ENCODE data around the gene PWWP3B. TPM values are rescaled to one million over a fixed set of nuclear protein-coding genes. Genes with fewer than 3 reads are reported as not detected.
A peak's percentile ranks its signal among the peaks of the same experiment; 100 is the strongest.
"Not testable (repeated sequence)": the region's sequence is repeated elsewhere in the genome, so short reads cannot be mapped to it uniquely, and the experiment has no call there.

Gene PWWP3B
- total RNA-seq, result 1 to 10 TPM; 3.2 to 4.4 TPM
- long read RNA-seq, partial matches to known transcripts, result 1 of 1 reads
- long read RNA-seq, other reads (novel, unspliced or antisense), result 0 of 1 reads

DNA sequence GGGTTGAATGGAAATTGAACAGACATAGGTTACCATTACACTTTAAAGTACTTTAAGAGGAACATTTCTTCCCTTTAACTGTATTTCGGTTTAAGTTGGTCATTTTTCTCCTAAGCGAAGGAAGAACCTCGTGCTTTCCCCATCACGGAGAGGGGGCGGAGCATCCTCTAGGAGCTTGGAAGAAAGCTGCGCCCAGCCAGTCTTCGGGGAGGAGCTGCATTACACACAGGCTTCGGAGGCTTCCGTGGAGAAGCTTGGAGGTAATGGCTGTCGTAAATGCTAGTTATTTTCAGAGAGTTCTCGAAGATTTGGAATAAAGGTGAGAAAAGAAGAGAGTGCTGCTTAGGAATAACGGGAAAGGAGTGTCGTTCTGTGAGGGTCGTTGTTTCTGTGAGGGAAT, at the start of gene PWWP3B:
PWWP3B (plus strand) TSS at position 199 of the 400 bp plus-strand sequence. CDS start 37,128 bp downstream, outside the sequence.
- DNase-seq (peak; percentile 68), ATAC-seq (peak; percentile 47 to 91)
- intact Hi-C loops (cut with DNase I), result no loop called here

- intact Hi-C loops (cut with DNase I), result no loop called here
- DNase-seq (no peak), ATAC-seq (no peak)
Measured at GRCh38 chrX:106139048-106139447, 29.1 kb upstream of the PWWP3B start.

- ATAC-seq, result peak; percentile 61 to 85
- DNase-seq, result peak; percentile 60
- intact Hi-C loops (cut with DNase I), result no loop called here
Measured at GRCh38 chrX:106144755-106145639, 23.1 kb upstream of the PWWP3B start.

GRCh38 chrX:106150701-106151100, 17.4 kb upstream of the PWWP3B start:
- intact Hi-C loops (cut with DNase I), result no loop called here
- no peak for DNase-seq
- no peak for ATAC-seq

- DNase-seq, result no peak
- ATAC-seq, result no peak
- intact Hi-C loops (cut with DNase I), result no loop called here
Measured at GRCh38 chrX:106159861-106160282, 8.2 kb upstream of the PWWP3B start.

DNA sequence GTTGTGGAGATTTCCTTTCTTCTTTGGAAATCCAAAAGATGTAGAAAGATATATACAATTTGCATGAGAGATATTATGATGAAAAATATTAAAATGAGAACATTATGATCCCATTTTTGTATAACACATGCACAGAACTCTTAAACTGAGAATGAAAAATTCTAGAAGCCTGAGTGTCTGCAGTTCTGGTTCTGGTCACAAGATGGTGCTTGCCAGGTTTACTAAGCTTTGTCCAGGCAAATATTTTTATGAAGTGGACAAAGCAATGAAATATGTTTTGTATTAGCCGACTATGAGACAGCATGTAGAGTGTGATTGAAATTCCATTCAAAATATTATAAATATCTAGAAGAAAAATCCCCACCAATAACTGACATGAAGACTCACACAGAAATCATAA, 2.2 kb downstream of the PWWP3B start:
- ATAC-seq (no peak), DNase-seq (no peak)
- intact Hi-C loops (cut with DNase I), result loop anchor here in 1 of 2 donors (5.0 kb wide), 1 partner anchor 227 kb away; no protein-coding TSS in a partner anchor

GRCh38 chrX:106171293-106171820, 3.3 kb downstream of the PWWP3B start:
- DNase-seq (no peak), ATAC-seq (no peak)
- intact Hi-C loops (cut with DNase I), result loop anchor here in 1 of 2 donors (5.0 kb wide), 1 partner anchor 226 kb away; no protein-coding TSS in a partner anchor

GRCh38 chrX:106177106-106177981, 9.2 kb downstream of the PWWP3B start:
- intact Hi-C loops (cut with DNase I), result no loop called here
- peak; percentile 71 for DNase-seq
- peak; percentile 80 to 89 for ATAC-seq

GRCh38 chrX:106177982-106178321, 9.8 kb downstream of the PWWP3B start:
- DNase-seq, result no peak
- ATAC-seq, result no peak
- intact Hi-C loops (cut with DNase I), result no loop called here

GRCh38 chrX:106178826-106179225, 10.7 kb downstream of the PWWP3B start:
- no peak for DNase-seq
- intact Hi-C loops (cut with DNase I), result no loop called here
- no peak for ATAC-seq

DNA sequence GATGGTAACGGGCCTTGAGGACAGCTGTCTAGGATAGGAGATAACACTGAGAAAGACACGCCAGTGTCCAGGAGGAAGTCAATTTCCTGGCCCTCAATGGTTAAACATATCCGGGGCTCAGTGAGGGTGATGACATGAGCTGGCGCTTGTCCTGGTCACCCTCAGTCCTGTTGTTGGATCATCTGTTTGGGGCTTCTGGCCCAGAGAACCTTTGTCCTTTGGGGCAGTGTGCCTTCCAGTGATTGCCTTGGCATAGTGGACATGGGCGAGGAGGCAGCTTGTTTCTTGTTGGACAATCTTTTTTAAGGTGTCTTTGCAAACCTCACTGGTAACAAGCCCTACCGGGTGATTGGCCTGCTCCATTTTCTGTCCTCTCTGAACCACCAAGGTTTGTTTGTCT, 15.6 kb downstream of the PWWP3B start:
- ATAC-seq; DNase-seq; intact Hi-C loops (cut with DNase I): not testable (repeated sequence)

- intact Hi-C loops (cut with DNase I), result no loop called here
- ATAC-seq (no peak), DNase-seq (no peak)
Measured at GRCh38 chrX:106201502-106202178, 33.5 kb downstream of the PWWP3B start.

GRCh38 chrX:106203315-106203714, 35.2 kb downstream of the PWWP3B start:
- ATAC-seq (no peak), DNase-seq (no peak)
- intact Hi-C loops (cut with DNase I), result no loop called here

DNA sequence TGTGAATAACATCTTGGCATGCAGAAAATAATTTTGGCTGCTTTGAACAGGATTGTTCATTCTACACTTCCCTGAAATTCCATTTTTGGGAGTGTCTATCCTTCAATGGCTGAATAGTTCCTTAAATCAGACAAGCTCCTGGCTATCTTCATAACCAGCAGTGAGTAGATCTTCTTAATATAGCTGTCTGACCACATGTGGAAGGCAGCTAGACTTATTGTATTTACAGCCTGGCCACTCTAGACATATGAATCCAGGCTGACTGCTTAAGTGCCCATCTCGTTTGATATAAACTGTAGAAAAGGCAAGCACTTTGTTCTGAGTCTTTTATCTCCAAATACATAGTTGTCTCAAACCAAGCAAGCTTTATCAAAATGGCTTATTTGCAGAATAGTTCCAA, 40.0 kb downstream of the PWWP3B start:
- intact Hi-C loops (cut with DNase I), result no loop called here
- DNase-seq (no peak), ATAC-seq (no peak)

Other genes with a start within 250 kb of the PWWP3B start
- gene SERPINA7, start 129.6 kb upstream of the PWWP3B start, total RNA-seq, result not detected

Data from left cardiac atrium (tissue), 4 donors.